ENCODE measurements around the gene SPAG8. TPM values are rescaled to one million over a fixed set of nuclear protein-coding genes. Genes with fewer than 3 reads are reported as not detected.

The SPAG8 gene
- total and polyA plus RNA-seq, 9 of the 15 experiments (the other 6 are each of a cell fraction or from before 2014, with no cell fraction given): 0.03 to 0.47 (median 0.21) TPM

DNA sequence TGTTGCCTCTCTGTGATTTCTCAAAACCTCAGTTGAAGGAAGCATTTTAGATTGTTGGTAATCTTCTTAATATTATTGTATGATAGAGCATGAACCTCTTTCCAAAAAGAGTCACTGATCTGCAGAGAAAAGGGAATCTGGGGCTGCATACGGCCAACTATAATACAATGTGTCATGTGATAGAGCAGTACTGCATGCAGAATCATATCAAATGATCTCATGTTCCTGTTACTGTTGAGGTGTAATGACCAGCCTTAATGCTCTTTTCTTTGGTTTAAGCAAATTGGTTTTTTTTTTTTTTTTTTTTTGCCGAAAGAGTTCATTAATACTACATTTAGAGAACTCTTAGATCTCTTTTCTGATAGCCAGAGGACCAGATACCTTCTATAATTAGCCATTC is 45.1 kb downstream of the SPAG8 start (continued):
- TF ChIP-seq, protein P1, sequence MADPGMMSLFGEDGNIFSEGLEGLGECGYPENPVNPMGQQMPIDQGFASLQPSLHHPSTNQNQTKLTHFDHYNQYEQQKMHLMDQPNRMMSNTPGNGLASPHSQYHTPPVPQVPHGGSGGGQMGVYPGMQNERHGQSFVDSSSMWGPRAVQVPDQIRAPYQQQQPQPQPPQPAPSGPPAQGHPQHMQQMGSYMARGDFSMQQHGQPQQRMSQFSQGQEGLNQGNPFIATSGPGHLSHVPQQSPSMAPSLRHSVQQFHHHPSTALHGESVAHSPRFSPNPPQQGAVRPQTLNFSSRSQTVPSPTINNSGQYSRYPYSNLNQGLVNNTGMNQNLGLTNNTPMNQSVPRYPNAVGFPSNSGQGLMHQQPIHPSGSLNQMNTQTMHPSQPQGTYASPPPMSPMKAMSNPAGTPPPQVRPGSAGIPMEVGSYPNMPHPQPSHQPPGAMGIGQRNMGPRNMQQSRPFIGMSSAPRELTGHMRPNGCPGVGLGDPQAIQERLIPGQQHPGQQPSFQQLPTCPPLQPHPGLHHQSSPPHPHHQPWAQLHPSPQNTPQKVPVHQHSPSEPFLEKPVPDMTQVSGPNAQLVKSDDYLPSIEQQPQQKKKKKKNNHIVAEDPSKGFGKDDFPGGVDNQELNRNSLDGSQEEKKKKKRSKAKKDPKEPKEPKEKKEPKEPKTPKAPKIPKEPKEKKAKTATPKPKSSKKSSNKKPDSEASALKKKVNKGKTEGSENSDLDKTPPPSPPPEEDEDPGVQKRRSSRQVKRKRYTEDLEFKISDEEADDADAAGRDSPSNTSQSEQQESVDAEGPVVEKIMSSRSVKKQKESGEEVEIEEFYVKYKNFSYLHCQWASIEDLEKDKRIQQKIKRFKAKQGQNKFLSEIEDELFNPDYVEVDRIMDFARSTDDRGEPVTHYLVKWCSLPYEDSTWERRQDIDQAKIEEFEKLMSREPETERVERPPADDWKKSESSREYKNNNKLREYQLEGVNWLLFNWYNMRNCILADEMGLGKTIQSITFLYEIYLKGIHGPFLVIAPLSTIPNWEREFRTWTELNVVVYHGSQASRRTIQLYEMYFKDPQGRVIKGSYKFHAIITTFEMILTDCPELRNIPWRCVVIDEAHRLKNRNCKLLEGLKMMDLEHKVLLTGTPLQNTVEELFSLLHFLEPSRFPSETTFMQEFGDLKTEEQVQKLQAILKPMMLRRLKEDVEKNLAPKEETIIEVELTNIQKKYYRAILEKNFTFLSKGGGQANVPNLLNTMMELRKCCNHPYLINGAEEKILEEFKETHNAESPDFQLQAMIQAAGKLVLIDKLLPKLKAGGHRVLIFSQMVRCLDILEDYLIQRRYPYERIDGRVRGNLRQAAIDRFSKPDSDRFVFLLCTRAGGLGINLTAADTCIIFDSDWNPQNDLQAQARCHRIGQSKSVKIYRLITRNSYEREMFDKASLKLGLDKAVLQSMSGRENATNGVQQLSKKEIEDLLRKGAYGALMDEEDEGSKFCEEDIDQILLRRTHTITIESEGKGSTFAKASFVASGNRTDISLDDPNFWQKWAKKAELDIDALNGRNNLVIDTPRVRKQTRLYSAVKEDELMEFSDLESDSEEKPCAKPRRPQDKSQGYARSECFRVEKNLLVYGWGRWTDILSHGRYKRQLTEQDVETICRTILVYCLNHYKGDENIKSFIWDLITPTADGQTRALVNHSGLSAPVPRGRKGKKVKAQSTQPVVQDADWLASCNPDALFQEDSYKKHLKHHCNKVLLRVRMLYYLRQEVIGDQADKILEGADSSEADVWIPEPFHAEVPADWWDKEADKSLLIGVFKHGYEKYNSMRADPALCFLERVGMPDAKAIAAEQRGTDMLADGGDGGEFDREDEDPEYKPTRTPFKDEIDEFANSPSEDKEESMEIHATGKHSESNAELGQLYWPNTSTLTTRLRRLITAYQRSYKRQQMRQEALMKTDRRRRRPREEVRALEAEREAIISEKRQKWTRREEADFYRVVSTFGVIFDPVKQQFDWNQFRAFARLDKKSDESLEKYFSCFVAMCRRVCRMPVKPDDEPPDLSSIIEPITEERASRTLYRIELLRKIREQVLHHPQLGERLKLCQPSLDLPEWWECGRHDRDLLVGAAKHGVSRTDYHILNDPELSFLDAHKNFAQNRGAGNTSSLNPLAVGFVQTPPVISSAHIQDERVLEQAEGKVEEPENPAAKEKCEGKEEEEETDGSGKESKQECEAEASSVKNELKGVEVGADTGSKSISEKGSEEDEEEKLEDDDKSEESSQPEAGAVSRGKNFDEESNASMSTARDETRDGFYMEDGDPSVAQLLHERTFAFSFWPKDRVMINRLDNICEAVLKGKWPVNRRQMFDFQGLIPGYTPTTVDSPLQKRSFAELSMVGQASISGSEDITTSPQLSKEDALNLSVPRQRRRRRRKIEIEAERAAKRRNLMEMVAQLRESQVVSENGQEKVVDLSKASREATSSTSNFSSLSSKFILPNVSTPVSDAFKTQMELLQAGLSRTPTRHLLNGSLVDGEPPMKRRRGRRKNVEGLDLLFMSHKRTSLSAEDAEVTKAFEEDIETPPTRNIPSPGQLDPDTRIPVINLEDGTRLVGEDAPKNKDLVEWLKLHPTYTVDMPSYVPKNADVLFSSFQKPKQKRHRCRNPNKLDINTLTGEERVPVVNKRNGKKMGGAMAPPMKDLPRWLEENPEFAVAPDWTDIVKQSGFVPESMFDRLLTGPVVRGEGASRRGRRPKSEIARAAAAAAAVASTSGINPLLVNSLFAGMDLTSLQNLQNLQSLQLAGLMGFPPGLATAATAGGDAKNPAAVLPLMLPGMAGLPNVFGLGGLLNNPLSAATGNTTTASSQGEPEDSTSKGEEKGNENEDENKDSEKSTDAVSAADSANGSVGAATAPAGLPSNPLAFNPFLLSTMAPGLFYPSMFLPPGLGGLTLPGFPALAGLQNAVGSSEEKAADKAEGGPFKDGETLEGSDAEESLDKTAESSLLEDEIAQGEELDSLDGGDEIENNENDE (IDR thresholded peaks at IDR 0.05; ENCODE audit: low read depth, low read length): no peak
- TF ChIP-seq ZNF780A (CRISPR knock-in tag; IDR thresholded peaks at IDR 0.05) (no peak), ZNF408 (CRISPR knock-in tag; IDR thresholded peaks at IDR 0.05; ENCODE audit: low read depth) (no peak), TCF7L2 (IDR thresholded peaks at IDR 0.05; ENCODE audit: low read depth, low read length) (no peak), ZSCAN29 (IDR thresholded peaks at IDR 0.05) (no peak), RCOR1 (IDR thresholded peaks at IDR 0.05; ENCODE audit: borderline replicate concordance in 1 of 2, low read depth in 2 of 2, low read length in 2 of 2) (no peak), RBM25 (IDR thresholded peaks at IDR 0.05; ENCODE audit: low read depth, low read length, severe bottlenecking) (no peak), ZKSCAN1 (IDR thresholded peaks at IDR 0.05; ENCODE audit: low read depth, low read length) (no peak), RHOXF2B (CRISPR knock-in tag; conservative IDR thresholded peaks at IDR 0.05) (no peak), MIER1 (IDR thresholded peaks at IDR 0.05; ENCODE audit: low read depth) (no peak)
- TF ChIP-seq, protein P2, sequence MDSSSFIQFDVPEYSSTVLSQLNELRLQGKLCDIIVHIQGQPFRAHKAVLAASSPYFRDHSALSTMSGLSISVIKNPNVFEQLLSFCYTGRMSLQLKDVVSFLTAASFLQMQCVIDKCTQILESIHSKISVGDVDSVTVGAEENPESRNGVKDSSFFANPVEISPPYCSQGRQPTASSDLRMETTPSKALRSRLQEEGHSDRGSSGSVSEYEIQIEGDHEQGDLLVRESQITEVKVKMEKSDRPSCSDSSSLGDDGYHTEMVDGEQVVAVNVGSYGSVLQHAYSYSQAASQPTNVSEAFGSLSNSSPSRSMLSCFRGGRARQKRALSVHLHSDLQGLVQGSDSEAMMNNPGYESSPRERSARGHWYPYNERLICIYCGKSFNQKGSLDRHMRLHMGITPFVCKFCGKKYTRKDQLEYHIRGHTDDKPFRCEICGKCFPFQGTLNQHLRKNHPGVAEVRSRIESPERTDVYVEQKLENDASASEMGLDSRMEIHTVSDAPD (CRISPR knock-in tag; IDR thresholded peaks at IDR 0.05): no peak
- TF ChIP-seq, protein P3, sequence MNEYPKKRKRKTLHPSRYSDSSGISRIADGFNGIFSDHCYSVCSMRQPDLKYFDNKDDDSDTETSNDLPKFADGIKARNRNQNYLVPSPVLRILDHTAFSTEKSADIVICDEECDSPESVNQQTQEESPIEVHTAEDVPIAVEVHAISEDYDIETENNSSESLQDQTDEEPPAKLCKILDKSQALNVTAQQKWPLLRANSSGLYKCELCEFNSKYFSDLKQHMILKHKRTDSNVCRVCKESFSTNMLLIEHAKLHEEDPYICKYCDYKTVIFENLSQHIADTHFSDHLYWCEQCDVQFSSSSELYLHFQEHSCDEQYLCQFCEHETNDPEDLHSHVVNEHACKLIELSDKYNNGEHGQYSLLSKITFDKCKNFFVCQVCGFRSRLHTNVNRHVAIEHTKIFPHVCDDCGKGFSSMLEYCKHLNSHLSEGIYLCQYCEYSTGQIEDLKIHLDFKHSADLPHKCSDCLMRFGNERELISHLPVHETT (CRISPR knock-in tag; conservative IDR thresholded peaks at IDR 0.05 in 1 of 2, IDR thresholded peaks at IDR 0.05 in 1 of 2): no peak
- TF ChIP-seq, protein P4, sequence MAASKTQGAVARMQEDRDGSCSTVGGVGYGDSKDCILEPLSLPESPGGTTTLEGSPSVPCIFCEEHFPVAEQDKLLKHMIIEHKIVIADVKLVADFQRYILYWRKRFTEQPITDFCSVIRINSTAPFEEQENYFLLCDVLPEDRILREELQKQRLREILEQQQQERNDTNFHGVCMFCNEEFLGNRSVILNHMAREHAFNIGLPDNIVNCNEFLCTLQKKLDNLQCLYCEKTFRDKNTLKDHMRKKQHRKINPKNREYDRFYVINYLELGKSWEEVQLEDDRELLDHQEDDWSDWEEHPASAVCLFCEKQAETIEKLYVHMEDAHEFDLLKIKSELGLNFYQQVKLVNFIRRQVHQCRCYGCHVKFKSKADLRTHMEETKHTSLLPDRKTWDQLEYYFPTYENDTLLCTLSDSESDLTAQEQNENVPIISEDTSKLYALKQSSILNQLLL (CRISPR knock-in tag; IDR thresholded peaks at IDR 0.05; ENCODE audit: borderline replicate concordance): no peak

Data from K562 (cell line).